ENCODE measurements around the gene NARF. TPM values are rescaled to one million over a fixed set of nuclear protein-coding genes. Genes with fewer than 3 reads are reported as not detected.

Gene NARF
- total and polyA plus RNA-seq, 7 donors, result 29.4 to 65.8 (median 41.5) TPM

DNA sequence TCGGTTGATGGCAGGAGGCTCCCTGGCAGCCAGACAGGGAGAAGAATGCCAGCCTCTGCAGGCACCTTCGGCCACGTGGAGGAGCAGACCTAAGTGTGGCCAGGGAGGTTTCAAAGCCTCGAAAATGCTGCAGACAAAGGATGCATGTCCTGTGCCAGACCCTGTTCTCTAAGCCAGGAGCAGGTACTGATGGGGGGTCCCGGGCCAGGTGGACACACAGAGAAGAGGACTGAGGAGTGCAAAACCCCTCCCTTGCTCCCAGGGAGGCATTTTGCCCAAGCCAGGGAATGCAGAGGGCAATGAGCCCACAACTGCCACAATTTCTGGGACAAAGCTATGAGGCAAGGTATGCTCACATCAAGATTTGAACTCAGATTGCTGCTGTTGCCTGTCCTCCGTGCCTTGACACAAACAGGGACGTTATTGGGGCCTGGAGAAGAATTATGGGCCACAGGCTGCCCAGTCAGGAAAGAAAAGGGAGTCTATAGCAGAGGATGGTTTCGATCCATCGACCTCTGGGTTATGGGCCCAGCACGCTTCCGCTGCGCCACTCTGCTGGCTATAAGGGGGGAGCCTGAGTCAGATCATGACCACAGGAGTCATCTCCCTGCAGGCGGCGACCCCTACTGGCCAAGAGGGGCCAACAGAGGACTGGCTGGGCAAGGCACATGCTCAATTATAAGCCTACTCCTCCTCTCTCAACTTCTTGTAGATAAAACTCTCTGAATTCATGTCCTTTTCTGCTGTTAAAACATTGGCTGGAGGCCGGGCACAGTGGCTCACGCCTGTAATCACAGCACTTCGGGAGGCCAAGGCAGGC, 35.9 kb downstream of the NARF start:
- peak; percentile 94 for DNase-seq
- no peaks in the 10 kb centered on the region for H3K36me3 ChIP-seq
- no peaks in the 10 kb centered on the region for H3K27me3 ChIP-seq

DNA sequence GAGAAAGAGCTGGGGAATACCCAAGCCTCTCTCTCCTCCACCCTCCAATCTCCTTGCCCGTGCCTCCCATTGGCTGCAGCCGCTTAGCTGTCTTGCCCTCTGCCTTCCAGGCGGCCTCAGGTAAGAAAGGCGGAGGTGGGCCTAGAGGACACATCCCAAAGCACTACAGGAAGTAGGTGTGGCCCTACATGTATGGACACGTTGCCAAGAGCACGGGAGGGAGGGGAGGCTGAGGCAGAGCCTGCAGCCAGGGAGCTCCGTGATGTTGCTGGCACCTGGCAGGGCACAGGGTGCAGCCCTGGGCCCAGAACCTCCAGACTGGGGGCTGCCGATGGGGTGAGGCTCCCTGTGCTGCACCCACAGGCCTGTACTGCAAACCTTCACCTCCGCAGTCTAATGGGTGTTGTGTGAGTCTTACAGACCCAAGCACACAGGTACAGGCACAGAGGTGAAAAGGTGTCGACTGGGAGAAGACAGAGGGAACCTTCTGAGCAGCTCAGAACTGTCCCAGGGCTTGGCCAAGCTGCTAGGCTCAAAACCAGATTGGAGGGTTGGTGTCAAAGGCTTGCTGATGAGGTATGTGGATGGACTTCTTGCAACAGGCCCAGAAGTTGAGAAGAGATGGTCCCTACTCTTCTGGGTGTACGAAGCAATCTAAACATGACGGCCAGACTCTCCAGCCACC, 37.4 kb downstream of the NARF start:
- Histone ChIP-seq H3K9me3 (no peaks in the 10 kb centered on the region), H3K27me3 (no peaks in the 10 kb centered on the region), H3K4me3 (no peak overlapping the region), H3K4me1 (peaks cover 0 to 40% (median 29%) of the 10 kb centered on the region in 4 donors), H3K36me3 (no peaks in the 10 kb centered on the region), H3K27ac (peak overlapping the region; percentile 82 to 97 (median 94))
- 41 to 72% methylated on average over 12 of the region's 12 CpGs for WGBS, 2 donors
- TF ChIP-seq EP300 (IDR thresholded peaks at IDR 0.05), result no peak
- TF ChIP-seq, protein P1, sequence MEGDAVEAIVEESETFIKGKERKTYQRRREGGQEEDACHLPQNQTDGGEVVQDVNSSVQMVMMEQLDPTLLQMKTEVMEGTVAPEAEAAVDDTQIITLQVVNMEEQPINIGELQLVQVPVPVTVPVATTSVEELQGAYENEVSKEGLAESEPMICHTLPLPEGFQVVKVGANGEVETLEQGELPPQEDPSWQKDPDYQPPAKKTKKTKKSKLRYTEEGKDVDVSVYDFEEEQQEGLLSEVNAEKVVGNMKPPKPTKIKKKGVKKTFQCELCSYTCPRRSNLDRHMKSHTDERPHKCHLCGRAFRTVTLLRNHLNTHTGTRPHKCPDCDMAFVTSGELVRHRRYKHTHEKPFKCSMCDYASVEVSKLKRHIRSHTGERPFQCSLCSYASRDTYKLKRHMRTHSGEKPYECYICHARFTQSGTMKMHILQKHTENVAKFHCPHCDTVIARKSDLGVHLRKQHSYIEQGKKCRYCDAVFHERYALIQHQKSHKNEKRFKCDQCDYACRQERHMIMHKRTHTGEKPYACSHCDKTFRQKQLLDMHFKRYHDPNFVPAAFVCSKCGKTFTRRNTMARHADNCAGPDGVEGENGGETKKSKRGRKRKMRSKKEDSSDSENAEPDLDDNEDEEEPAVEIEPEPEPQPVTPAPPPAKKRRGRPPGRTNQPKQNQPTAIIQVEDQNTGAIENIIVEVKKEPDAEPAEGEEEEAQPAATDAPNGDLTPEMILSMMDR (IDR thresholded peaks at IDR 0.05), result no peak
- no peak for TF ChIP-seq POLR2AphosphoS5 (IDR thresholded peaks at IDR 0.05)
- TF ChIP-seq POLR2A (IDR thresholded peaks at IDR 0.05), result no peak
- intact Hi-C loops (cut with DNase I), result loop anchor here (2.0 to 10.0 kb wide), 2 partner anchors 37 to 149 kb away; partner anchors contain the start of genes NARF and WDR45B
- DNase-seq, result no peak

More for the DNA sequence above, 35.9 kb downstream of the NARF start:
- H3K27ac ChIP-seq, result peak overlapping the region; percentile 60 to 97 (median 94)
- WGBS, 2 donors, result 8 to 11% methylated on average over 17 of the region's 17 CpGs
- no peak overlapping the region for H3K4me3 ChIP-seq
- no peaks in the 10 kb centered on the region for H3K9me3 ChIP-seq
- intact Hi-C loops (cut with DNase I), result loop anchor here (5.0 to 10.0 kb wide), 2 partner anchors 142 to 150 kb away; partner anchors contain the start of gene WDR45B
- peak in 3 of 4 donors; percentile 34 to 58 (median 36) for TF ChIP-seq POLR2AphosphoS5 (IDR thresholded peaks at IDR 0.05)
- TF ChIP-seq, protein P1 (IDR thresholded peaks at IDR 0.05), result peak; percentile 76 to 95 (median 88)
- no peak for TF ChIP-seq POLR2A (IDR thresholded peaks at IDR 0.05)
- H3K4me1 ChIP-seq, result peaks cover 0 to 41% (median 29%) of the 10 kb centered on the region in 4 donors

DNA sequence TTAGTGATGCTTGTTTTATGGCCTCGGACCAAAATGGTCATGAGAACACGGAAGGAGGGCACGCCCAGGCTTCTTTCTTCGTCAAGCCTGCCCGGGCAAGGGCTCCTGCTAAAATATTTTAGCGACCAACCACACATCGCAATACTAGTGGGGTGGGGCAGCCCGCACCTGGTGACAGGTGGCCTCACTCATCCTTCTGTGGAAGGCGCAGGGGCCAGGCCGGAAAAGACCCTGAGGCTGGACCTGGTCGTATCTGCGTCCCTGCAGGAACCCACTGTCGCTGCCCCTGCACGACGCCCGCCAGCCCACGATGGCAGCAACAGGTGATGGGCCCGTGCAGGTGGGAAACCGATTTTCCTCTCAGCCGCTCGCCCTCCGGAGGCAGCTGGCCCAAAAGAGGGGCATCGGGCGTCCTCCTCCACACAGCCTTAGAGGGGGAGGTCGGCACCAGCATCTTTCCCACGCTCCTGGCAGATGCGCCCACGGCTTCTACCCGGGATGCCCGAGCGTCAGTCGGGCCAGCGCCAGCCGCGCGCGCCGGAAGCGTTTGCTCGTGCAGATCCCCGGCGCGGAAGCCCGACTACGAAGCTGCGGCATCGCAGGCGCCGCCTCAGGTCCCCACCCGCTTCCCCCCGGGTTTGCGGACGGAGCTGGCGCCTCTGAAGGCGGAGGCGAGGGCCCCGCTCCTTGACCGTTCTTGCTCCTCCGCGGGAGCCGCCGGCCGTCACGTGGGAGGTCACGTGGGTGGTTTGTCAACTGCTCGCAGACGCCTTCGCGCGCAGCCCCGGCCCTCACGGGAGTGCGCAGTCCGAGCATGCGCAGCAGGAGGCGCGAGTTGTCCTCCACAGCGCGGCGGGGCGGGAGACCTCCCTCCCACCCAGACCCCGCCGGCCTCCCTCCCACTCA, 38.2 kb downstream of the NARF start:
- H3K9me3 ChIP-seq, result no peaks in the 10 kb centered on the region
- H3K4me1 ChIP-seq, result peaks cover 0 to 40% (median 29%) of the 10 kb centered on the region in 4 donors
- H3K27ac ChIP-seq, result peak overlapping the region; percentile 82 to 97 (median 94)
- intact Hi-C loops (cut with DNase I), result loop anchor here (1.0 to 10.0 kb wide), 4 partner anchors 23 to 148 kb away; partner anchors contain the start of genes FOXK2, NARF and WDR45B
- peak in 2 of 4 donors; percentile 24 to 69 for TF ChIP-seq EP300 (IDR thresholded peaks at IDR 0.05)
- TF ChIP-seq, protein P1 (IDR thresholded peaks at IDR 0.05), result no peak
- TF ChIP-seq POLR2A (IDR thresholded peaks at IDR 0.05), result peak; percentile 75 to 78
- TF ChIP-seq POLR2AphosphoS5 (IDR thresholded peaks at IDR 0.05), result peak; percentile 94 to 97 (median 94)
- peak overlapping the region; percentile 48 to 73 (median 56) for H3K4me3 ChIP-seq
- peak; percentile 99 for DNase-seq
- no peaks in the 10 kb centered on the region for H3K27me3 ChIP-seq
- no peaks in the 10 kb centered on the region for H3K36me3 ChIP-seq
- WGBS, 2 donors, result 9 to 12% methylated on average over 83 of the region's 83 CpGs
